Measurements from ENCODE around the gene STK16.
"Not testable (repeated sequence)": the region's sequence is repeated elsewhere in the genome, so short reads cannot be mapped to it uniquely, and the experiment has no call there.

STK16 gene

DNA sequence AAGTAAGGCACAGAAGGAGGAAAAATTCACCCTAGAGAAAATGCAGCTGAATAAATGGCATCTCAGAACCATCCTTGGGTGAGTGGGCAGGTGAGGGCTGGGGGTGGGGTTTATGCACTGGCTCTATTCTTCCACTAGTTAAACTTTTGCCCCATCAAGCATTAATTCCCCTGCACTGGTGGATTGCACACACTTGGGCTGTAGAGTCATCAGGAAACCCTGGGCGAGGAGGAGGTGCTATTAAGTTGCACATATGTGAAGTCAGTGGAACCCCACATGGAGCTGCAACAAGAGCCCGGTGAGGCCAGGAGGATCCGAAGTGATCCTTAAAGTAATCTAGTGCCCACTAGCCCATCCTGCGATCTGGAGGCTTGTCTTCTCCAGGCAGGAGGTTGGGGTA lies 27.1 kb downstream of the STK16 start:
- no peak for DNase-seq

- DNase-seq, result no peak
Observed at GRCh38 chr2:219272995-219273394, 27.7 kb downstream of the STK16 start.

GRCh38 chr2:219273937-219274336 lies 28.7 kb downstream of the STK16 start:
- DNase-seq, result no peak

DNA sequence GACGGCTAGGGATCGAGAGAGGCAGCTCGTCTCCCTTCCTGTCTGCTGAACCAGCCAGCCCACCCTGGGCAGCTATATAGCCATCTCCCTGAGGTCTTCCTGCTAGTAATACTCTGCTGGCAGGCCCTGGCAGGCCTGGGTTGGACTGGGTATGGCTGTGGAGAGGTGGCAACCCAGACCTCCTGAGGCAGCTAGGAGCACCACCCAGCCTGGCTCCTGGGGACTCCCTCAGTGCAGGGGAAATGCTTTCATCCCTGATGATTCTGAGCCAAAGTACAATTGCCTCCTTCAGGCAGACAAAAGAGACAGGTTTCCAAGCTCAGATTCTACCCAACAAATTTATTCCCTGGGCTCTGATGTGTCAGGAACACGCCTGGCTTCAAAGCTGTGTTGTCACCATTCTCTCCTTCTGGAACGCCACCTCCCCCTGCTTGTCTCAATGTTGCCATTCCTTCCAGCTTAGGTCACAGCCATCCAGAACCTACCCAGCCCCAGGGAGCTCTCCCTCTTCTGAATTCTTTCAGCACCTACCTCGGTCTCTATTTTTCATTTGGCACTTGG lies 29.2 kb downstream of the STK16 start:
- no peak for DNase-seq

- DNase-seq, result peak; percentile 49
Observed at GRCh38 chr2:219277703-219278654, 32.7 kb downstream of the STK16 start.

DNA sequence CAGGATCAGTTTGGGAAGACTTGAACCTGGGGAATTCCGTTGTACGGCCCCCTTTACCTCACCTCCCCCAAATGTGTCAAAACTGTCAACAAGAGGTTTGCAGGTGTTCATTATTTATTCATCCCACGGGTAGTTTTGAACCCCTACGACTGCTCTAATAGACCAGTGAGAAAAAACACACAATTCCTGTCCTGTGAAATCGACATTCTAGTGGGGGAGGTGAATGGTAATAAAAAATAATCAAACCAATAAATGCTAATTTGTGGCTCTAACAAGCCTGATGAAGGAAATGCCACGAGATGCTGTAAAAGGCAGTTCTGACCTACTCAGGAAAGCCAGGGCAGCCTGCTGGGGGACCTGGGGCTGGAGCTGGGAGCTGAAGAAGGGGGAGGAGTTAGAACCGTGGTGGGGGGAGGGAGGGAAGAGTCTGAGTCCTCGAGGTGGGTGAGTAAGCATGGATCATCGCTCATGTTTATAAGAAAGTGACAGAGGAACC lies 33.4 kb downstream of the STK16 start:
- no peak for DNase-seq

- peak; percentile 94 for DNase-seq
Observed at GRCh38 chr2:219279151-219279915, 34.1 kb downstream of the STK16 start, which contains the start of gene DNAJB2. Gene DNAJB2 (plus strand): TSS chr2:219279366. CDS start chr2:219279834, 468 bp downstream.

- DNase-seq, result no peak
Observed at GRCh38 chr2:219279916-219280516, 34.7 kb downstream of the STK16 start.

DNA sequence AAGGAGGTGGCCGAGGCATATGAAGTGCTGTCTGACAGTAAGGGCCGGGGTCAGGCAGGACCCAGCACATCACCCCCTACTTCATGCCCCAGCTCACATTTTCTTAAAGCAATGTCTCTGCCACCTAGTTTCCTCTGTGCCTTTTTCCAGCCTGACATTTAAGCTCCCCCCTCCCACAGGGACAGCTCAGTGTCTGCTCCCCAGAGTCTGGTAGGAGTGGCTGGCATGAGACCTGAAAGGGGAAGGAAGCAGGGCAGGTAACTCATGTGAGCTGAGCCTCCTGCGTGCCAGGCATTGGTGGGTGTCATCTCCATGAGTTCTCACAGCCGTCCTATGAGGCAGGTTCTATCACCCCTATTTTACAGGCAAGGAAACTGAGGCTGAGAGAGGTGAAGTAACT lies 35.4 kb downstream of the STK16 start:
- DNase-seq, result no peak

- DNase-seq, result no peak
Observed at GRCh38 chr2:219281588-219281987, 36.3 kb downstream of the STK16 start.

GRCh38 chr2:219282375-219282774 lies 37.1 kb downstream of the STK16 start:
- no peak for DNase-seq

DNA sequence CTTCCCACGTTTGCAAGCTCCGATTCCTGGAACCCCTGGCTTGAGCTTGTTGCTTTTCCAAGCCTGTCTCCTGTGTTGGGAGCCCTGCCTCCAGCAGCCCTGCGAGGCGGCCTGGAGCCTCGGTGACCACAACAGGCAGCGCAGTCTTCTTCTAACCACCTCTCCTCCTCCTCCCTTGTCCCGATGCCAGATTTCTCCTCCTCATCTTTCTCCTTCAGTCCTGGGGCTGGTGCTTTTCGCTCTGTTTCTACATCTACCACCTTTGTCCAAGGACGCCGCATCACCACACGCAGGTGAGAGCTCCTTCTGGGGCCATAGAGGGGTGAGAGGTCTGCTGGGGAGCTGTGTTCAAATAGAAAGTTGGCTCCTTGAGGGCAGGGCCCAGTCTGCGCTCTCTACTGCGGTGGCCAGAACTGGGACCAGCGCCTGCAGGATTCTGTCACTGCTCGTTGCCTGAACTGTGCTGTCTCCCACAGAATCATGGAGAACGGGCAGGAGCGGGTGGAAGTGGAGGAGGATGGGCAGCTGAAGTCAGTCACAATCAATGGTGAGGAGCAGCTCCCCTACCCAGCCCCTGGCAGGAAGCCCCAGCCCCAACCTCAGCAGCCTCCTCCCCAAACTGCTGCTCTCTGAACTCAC lies 37.8 kb downstream of the STK16 start:
- DNase-seq, result no peak

DNA sequence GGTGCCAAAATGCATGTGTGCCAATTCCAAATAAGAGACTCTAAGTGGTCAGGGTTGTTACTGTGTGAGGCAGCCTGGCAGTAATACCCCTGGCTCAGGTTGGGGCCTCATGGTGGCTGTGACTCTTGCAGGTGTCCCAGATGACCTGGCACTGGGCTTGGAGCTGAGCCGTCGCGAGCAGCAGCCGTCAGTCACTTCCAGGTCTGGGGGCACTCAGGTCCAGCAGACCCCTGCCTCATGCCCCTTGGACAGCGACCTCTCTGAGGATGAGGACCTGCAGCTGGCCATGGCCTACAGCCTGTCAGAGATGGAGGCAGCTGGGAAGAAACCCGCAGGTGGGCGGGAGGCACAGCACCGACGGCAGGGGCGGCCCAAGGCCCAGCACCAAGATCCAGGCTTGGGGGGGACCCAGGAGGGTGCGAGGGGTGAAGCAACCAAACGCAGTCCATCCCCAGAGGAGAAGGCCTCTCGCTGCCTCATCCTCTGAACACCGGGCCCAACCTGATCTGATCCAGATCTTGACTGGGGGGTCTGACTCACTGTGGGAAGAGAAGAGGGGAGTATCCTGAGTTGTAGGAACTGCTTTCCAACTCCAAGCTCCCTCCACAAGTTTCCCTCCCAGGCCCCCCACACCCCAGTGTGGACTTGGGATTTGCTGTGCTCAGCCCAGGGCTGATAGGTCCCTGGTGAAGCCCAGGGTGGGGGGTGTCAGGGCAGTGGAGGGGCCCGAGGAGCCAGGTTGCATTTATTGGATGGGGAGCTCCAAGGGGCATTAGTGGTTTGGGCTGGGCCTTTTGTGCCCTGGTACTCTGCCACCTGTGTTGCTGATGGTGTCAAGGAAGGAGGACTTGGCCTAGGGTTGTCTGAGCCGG lies 39.5 kb downstream of the STK16 start:
- no peak for DNase-seq

DNA sequence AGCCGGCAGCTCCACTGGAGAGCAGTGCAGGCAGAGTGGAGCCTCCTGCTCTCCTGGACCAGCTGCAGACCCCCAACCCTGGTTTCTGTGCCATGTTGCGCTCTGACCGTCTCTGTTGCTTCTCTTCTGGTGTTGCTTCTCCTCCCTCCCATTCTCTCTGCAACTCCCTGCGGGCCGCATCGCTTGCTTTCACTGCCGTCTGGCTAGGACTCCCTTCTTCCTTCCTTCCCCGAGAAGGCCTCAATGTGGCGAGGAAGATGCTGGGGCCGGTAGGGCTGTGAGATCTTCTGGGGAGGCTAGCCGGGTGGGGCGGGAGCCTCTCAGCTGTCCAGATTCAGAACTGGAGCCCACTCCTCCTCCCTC lies 40.1 kb downstream of the STK16 start:
- no peak for DNase-seq

- no peak for DNase-seq
Observed at GRCh38 chr2:219285894-219286425, 40.7 kb downstream of the STK16 start.

- DNase-seq, result no peak
Observed at GRCh38 chr2:219286436-219287115, 41.3 kb downstream of the STK16 start.

DNA sequence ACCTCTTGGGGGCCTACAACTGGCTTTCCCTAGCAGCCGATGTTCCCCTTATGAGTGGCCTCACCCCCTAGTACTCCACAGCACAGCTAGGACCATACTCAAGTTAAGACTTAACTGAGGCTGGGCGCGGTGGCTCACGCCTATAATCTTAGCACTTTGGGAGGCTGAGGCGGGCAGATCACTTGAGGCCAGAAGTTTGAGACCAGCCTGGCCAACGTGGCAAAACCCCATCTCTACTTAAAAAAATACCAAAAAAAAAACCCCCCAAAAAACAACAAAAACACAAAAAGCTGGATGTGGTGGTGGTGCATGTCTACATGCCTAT lies 41.8 kb downstream of the STK16 start:
- not testable (repeated sequence) for DNase-seq

DNA sequence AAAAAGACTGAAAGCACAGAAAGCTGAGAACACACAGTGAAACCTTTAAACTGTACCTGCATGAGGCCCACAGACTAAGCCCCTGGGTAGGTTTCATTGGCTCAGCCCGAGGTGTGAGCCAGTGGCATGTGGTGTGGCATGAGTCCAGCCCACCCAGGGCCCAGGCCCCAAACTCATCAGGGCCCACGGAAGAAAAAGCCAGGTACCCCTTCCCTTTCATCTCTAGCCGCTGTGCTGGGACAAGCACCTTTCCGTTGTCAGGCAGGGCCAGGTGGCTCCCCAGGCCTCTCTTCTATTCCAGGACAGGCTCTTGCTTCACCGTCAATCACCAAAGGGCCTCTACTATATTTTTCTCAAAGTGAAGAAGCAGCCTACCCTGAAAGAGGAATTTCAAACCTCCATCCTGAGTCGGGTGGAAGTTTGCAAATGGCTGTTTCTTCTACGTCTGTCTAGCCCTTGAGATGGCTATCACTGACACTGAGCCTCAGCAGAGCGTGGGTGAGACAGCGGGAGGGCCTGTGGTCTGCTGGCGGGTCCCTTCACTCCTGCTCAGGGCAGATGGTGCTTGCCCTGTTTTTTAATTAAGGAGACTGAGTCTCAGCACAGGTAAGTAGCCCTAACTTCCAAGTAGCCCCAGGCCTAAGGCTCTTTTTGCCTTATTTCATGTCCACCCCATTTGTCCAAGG lies 42.4 kb downstream of the STK16 start:
- DNase-seq, result no peak

DNA sequence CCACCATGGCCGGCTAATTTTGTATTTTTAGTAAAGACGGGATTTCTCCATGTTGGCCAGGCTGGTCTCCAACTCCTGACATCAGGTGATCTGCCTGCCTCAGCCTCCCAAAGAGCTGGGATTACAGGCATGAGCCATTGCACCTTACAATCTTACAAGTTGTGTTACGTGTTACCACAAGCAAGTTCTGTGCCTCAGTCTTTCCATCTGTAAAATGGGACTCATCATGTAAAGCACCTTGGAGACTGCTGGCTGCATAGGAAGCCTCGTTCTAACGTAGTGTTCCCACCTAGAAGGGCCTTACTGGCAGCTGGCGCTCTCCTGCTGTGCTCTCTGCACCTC lies 43.9 kb downstream of the STK16 start:
- no peak for DNase-seq
